Measurements from ENCODE around the gene IRX5. TPM values are rescaled to one million over a fixed set of nuclear protein-coding genes. Genes with fewer than 3 reads are reported as not detected.

Gene IRX5
- total RNA-seq, 1 donor from 2014 or later = 36.8 TPM

- H3K4me3 ChIP-seq = peak overlapping the region; percentile 85
- peak overlapping the region; percentile 92 for H3K27ac ChIP-seq (replicated peaks)
- H3K9me3 ChIP-seq (replicated peaks) = no peaks in the 10 kb centered on the region
- peaks cover 44% of the 10 kb centered on the region for H3K4me1 ChIP-seq
- TF ChIP-seq CTCF (IDR thresholded peaks at IDR 0.05; ENCODE audit: borderline replicate concordance) = no peak
- DNase-seq = no peak
- peaks cover 62% of the 10 kb centered on the region for H3K27me3 ChIP-seq (ENCODE audit: low read depth)
- intact Hi-C loops (cut with micrococcal nuclease) = no loop called here
- peaks cover 6% of the 10 kb centered on the region for H3K36me3 ChIP-seq
Measured at GRCh38 chr16:54931120-54932014, 702 bp downstream of the IRX5 start.

DNA sequence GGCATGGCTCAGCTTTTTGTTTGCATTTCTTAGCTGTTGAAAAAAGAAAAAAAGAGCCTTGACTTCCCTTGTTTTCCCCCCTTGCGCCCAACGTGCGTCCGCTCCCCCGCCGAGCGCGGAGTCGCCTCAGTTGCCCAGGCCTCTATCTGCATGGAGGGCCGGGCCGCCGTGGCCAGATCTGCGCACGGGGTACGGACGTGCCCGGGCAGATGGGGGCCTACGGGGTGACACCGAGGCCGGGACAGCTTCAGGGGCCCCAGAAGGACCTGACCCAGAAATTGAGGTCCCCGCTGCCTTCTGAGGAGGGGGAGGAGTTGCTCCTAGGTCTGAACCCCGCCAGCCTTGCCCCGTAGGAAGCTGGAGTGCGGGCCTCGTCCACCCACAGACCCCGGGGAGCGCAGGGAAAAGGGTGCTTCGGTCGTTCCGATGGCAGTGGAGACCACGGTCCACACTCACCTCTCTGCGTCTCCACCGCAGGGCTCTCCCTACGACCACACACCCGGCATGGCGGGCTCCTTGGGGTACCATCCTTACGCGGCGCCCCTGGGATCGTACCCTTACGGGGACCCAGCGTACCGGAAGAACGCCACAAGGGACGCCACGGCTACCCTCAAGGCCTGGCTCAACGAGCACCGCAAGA, 1.5 kb downstream of the IRX5 start:
- peaks cover 62% of the 10 kb centered on the region for H3K27me3 ChIP-seq (ENCODE audit: low read depth)
- H3K4me3 ChIP-seq = peak overlapping the region; percentile 85
- TF ChIP-seq CTCF (IDR thresholded peaks at IDR 0.05; ENCODE audit: borderline replicate concordance) = no peak
- no peak for DNase-seq
- peaks cover 6% of the 10 kb centered on the region for H3K36me3 ChIP-seq
- no peaks in the 10 kb centered on the region for H3K9me3 ChIP-seq (replicated peaks)
- H3K27ac ChIP-seq (replicated peaks) = peak overlapping the region; percentile 92
- intact Hi-C loops (cut with micrococcal nuclease) = no loop called here
- peaks cover 52% of the 10 kb centered on the region for H3K4me1 ChIP-seq

- Histone ChIP-seq H3K27ac (replicated peaks) (peak overlapping the region; percentile 92), H3K27me3 (ENCODE audit: low read depth) (peaks cover 68% of the 10 kb centered on the region), H3K9me3 (replicated peaks) (no peaks in the 10 kb centered on the region), H3K4me3 (peak overlapping the region; percentile 85), H3K4me1 (peaks cover 53% of the 10 kb centered on the region), H3K36me3 (peaks cover 6% of the 10 kb centered on the region)
- intact Hi-C loops (cut with micrococcal nuclease) = no loop called here
- TF ChIP-seq CTCF (IDR thresholded peaks at IDR 0.05; ENCODE audit: borderline replicate concordance) = no peak
- DNase-seq = no peak
Measured at GRCh38 chr16:54932737-54933254, 2.1 kb downstream of the IRX5 start.

GRCh38 chr16:54933281-54934011, 2.8 kb downstream of the IRX5 start:
- Histone ChIP-seq H3K36me3 (peaks cover 6% of the 10 kb centered on the region), H3K4me1 (peaks cover 55% of the 10 kb centered on the region), H3K27me3 (ENCODE audit: low read depth) (peaks cover 75% of the 10 kb centered on the region), H3K9me3 (replicated peaks) (no peaks in the 10 kb centered on the region), H3K4me3 (peak overlapping the region; percentile 85), H3K27ac (replicated peaks) (peak overlapping the region; percentile 92)
- DNase-seq = no peak
- no peak for TF ChIP-seq CTCF (IDR thresholded peaks at IDR 0.05; ENCODE audit: borderline replicate concordance)
- intact Hi-C loops (cut with micrococcal nuclease) = no loop called here

Data from left ventricle myocardium inferior (tissue), 1 donor.